ENCODE measurements around the gene HSPB9.

DNA sequence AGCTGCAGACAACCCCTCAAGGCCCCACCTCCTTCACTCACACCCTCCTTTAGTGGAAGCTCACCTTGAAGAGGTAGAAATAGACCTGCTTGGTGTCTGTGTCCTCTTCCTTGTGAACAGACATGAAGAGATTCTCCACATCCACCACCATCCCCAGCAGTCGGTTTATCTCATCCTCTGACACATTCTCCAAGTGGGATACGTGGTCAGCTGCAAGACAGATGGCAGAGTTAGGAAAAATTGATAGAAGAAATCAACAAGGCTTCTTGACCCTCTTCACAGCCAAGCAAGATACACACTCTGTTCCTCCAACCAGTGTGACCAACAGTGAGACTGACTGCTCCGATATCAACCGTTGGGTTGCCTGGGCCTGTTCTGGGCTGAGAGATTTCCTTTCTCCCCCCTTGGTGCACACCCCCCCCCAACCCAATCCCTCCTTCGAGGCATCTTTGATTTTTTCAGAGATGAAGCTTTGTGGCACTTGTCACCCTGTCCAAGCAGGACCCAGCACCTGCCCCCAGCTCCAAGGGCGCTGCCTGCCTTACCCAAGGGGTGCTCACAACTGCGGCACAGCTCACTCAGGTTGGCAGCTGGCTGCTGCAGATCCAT, 2.3 kb upstream of the HSPB9 start:
- TF ChIP-seq, protein P1, sequence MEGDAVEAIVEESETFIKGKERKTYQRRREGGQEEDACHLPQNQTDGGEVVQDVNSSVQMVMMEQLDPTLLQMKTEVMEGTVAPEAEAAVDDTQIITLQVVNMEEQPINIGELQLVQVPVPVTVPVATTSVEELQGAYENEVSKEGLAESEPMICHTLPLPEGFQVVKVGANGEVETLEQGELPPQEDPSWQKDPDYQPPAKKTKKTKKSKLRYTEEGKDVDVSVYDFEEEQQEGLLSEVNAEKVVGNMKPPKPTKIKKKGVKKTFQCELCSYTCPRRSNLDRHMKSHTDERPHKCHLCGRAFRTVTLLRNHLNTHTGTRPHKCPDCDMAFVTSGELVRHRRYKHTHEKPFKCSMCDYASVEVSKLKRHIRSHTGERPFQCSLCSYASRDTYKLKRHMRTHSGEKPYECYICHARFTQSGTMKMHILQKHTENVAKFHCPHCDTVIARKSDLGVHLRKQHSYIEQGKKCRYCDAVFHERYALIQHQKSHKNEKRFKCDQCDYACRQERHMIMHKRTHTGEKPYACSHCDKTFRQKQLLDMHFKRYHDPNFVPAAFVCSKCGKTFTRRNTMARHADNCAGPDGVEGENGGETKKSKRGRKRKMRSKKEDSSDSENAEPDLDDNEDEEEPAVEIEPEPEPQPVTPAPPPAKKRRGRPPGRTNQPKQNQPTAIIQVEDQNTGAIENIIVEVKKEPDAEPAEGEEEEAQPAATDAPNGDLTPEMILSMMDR (IDR thresholded peaks at IDR 0.05 in 8 of 11, conservative IDR thresholded peaks at IDR 0.05 in 3 of 11) = no peak
- no peak for TF ChIP-seq POLR2A (IDR thresholded peaks at IDR 0.05)
- TF ChIP-seq POLR2AphosphoS5 (IDR thresholded peaks at IDR 0.05) = no peak
